Sigmoid colon (tissue), 4 donors: ENCODE results near the gene TPSB2.

ENCODE experiments used
- EP300 ChIP-seq, 4 donors: sonication (generic); formaldehyde crosslinking; IDR thresholded peaks; one replicate each; pipeline ENCODE4 v1.6.1; 2017; ENCODE audit warnings: antibody characterized with exemption in 4 of 4
- POLR2A ChIP-seq, 2 donors: fragments of 450-650 bp; IDR thresholded peaks; one replicate each; pipeline ENCODE4 v1.6.1; 2016; ENCODE audit warnings: antibody characterized with exemption in 2 of 2, mild to moderate bottlenecking in 2 of 2, moderate library complexity in 2 of 2
- TF ChIP-seq, protein P1 (sequence below), 4 experiments: fragments of 450-650 bp in 3 of 4; fragments of 200-600 bp in 1 of 4; IDR thresholded peaks; one replicate each; pipeline ENCODE4 v1.5.1; 2016 to 2019; ENCODE audit warnings: antibody characterized with exemption in 4 of 4, mild to moderate bottlenecking in 3 of 4, moderate library complexity in 2 of 4

DNA sequence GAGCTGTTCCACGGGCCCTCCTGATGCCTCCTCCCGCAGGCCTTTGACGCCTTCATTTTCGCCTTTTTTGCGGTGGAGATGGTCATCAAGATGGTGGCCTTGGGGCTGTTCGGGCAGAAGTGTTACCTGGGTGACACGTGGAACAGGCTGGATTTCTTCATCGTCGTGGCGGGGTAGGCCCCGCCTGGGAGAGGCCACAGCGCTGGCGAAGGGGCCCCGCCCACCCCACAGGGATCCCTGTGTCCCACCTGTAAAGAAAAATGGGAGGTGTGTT lies 34.7 kb downstream of the TPSB2 start:
- TF ChIP-seq, protein P1, sequence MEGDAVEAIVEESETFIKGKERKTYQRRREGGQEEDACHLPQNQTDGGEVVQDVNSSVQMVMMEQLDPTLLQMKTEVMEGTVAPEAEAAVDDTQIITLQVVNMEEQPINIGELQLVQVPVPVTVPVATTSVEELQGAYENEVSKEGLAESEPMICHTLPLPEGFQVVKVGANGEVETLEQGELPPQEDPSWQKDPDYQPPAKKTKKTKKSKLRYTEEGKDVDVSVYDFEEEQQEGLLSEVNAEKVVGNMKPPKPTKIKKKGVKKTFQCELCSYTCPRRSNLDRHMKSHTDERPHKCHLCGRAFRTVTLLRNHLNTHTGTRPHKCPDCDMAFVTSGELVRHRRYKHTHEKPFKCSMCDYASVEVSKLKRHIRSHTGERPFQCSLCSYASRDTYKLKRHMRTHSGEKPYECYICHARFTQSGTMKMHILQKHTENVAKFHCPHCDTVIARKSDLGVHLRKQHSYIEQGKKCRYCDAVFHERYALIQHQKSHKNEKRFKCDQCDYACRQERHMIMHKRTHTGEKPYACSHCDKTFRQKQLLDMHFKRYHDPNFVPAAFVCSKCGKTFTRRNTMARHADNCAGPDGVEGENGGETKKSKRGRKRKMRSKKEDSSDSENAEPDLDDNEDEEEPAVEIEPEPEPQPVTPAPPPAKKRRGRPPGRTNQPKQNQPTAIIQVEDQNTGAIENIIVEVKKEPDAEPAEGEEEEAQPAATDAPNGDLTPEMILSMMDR (IDR thresholded peaks at IDR 0.05), result no peak
- no peak for TF ChIP-seq POLR2A (IDR thresholded peaks at IDR 0.05)
- no peak for TF ChIP-seq EP300 (IDR thresholded peaks at IDR 0.05)
